ENCODE measurements around the gene GPD1. TPM values are rescaled to one million over a fixed set of nuclear protein-coding genes. Genes with fewer than 3 reads are reported as not detected.

The GPD1 gene
- total RNA-seq, 6 donors from 2014 or later, result 2.1 to 73.1 (median 60.2) TPM

- TF ChIP-seq POLR2AphosphoS5 (IDR thresholded peaks at IDR 0.05), result no peak
- TF ChIP-seq CTCF (IDR thresholded peaks at IDR 0.05), result no peak
- TF ChIP-seq EP300 (IDR thresholded peaks at IDR 0.05), result no peak
- TF ChIP-seq POLR2A (IDR thresholded peaks at IDR 0.05), result no peak
- H3K4me1 ChIP-seq, result peaks cover 9 to 32% (median 13%) of the 10 kb centered on the region in 4 donors
- no peaks in the 10 kb centered on the region for H3K27me3 ChIP-seq
- H3K27ac ChIP-seq, result no peak overlapping the region
- DNase-seq (no peak), ATAC-seq (ENCODE audit: low FRiP score in 2 of 2) (no peak)
- no peaks in the 10 kb centered on the region for H3K9me3 ChIP-seq
- 86 to 90% methylated on average over 9 of the region's 9 CpGs for WGBS, 2 donors
- peaks cover 15 to 57% (median 47%) of the 10 kb centered on the region in 4 donors for H3K36me3 ChIP-seq
- no peak overlapping the region for H3K4me3 ChIP-seq
Measured at GRCh38 chr12:50087151-50087550, 16.7 kb upstream of the GPD1 start.

- peaks cover 20 to 66% (median 55%) of the 10 kb centered on the region in 4 donors for H3K36me3 ChIP-seq
- TF ChIP-seq EP300 (IDR thresholded peaks at IDR 0.05) (no peak), CTCF (IDR thresholded peaks at IDR 0.05) (no peak), POLR2AphosphoS5 (IDR thresholded peaks at IDR 0.05) (no peak), POLR2A (IDR thresholded peaks at IDR 0.05) (no peak)
- H3K27ac ChIP-seq, result no peak overlapping the region
- H3K4me1 ChIP-seq, result peaks cover 9 to 32% (median 13%) of the 10 kb centered on the region in 4 donors
- no peaks in the 10 kb centered on the region for H3K27me3 ChIP-seq
- 75 to 76% methylated on average over 3 of the region's 3 CpGs for WGBS, 2 donors
- H3K4me3 ChIP-seq, result no peak overlapping the region
- H3K9me3 ChIP-seq, result no peaks in the 10 kb centered on the region
- no peak for ATAC-seq (ENCODE audit: low FRiP score in 2 of 2)
- DNase-seq, result no peak
Measured at GRCh38 chr12:50087995-50088394, 15.8 kb upstream of the GPD1 start.

DNA sequence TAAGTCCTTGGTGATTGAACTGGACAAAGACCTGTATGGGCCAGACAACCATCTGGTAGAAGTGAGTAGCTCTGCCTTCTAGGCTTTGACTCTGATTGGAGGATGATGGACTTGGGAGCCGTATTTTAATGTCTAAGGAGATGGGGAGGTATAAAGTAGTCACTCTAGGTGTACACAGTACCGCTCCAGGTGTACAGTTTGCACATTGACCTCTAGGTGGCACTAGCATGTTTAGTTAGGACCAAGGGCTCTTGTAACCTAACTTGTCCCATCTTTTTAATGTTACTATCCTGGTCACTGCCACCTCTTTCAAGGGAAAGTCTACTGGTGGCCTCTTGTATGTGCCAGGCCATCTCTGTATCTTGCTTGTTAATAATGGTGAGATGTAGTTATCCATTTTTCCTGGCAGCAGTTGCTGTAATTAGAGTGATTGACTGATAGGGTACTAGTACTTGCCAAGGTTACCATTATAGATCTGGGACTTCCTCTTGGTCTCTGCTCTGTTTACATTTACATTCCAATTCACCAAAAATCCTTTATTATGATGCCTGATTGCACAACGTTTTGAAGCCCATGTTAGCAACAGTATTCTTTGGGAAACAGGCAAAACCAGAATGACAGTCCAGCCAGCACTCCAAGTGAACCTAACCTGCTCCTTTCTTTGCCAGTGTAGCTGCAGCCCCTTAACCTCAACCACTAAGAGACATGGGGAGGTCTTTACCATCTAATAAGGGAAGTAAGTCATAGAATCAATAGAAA lies 15.1 kb upstream of the GPD1 start:
- 20 to 29% methylated on average over 3 of the region's 3 CpGs for WGBS, 2 donors
- peak; percentile 64 to 80 (median 72) for TF ChIP-seq CTCF (IDR thresholded peaks at IDR 0.05)
- TF ChIP-seq POLR2AphosphoS5 (IDR thresholded peaks at IDR 0.05), result no peak
- Histone ChIP-seq H3K36me3 (peaks cover 20 to 73% (median 62%) of the 10 kb centered on the region in 4 donors), H3K9me3 (no peaks in the 10 kb centered on the region), H3K27ac (no peak overlapping the region), H3K4me1 (peaks cover 9 to 32% (median 13%) of the 10 kb centered on the region in 4 donors), H3K4me3 (no peak overlapping the region), H3K27me3 (no peaks in the 10 kb centered on the region)
- peak in 1 of 2 donors; percentile 55 for DNase-seq
- peak; percentile 23 to 74 for ATAC-seq (ENCODE audit: low FRiP score in 2 of 2)

DNA sequence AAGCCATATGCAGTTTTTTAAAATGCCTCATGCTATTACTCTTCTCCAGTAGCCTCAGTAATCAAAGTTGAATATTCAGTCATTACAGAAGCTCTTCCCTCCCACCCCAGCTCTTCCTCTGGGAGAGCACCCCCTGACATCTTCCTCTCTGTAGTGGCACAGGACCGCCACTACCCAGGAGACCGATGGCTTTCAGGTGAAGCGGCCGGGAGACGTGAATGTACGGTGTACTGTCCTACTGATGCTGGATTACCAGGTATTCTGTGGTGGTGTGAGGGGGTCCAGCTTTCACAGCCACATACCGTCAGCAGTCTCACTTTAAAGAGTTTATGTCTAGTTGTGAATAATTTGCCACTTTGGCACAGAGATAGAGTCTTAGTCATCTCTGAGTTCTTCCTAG lies 14.1 kb upstream of the GPD1 start:
- peaks cover 5 to 23% (median 9%) of the 10 kb centered on the region in 4 donors for H3K4me1 ChIP-seq
- ATAC-seq (ENCODE audit: low FRiP score in 2 of 2), result no peak
- no peaks in the 10 kb centered on the region for H3K9me3 ChIP-seq
- DNase-seq, result no peak
- no peak for TF ChIP-seq POLR2AphosphoS5 (IDR thresholded peaks at IDR 0.05)
- TF ChIP-seq CTCF (IDR thresholded peaks at IDR 0.05), result no peak
- no peak for TF ChIP-seq POLR2A (IDR thresholded peaks at IDR 0.05)
- no peak for TF ChIP-seq EP300 (IDR thresholded peaks at IDR 0.05)
- no peak overlapping the region for H3K4me3 ChIP-seq
- H3K36me3 ChIP-seq, result peaks cover 28 to 83% (median 71%) of the 10 kb centered on the region in 4 donors
- H3K27ac ChIP-seq, result no peak overlapping the region
- no peaks in the 10 kb centered on the region for H3K27me3 ChIP-seq
- WGBS, 2 donors, result 93 to 99% methylated on average over 3 to 7 of the region's 7 CpGs

GRCh38 chr12:50090391-50090790 lies 13.4 kb upstream of the GPD1 start:
- H3K36me3 ChIP-seq, result peaks cover 34 to 90% (median 78%) of the 10 kb centered on the region in 4 donors

More at GRCh38 chr12:50090391-50090790, 13.4 kb upstream of the GPD1 start:
- Histone ChIP-seq H3K4me1 (peaks cover 5 to 23% (median 9%) of the 10 kb centered on the region in 4 donors), H3K27me3 (no peaks in the 10 kb centered on the region), H3K27ac (no peak overlapping the region), H3K9me3 (no peaks in the 10 kb centered on the region), H3K4me3 (no peak overlapping the region)
- WGBS, 2 donors, result 95 to 98% methylated on average over 5 of the region's 5 CpGs
- no peak for ATAC-seq (ENCODE audit: low FRiP score in 2 of 2)
- TF ChIP-seq EP300 (IDR thresholded peaks at IDR 0.05) (no peak), CTCF (IDR thresholded peaks at IDR 0.05) (no peak), POLR2A (IDR thresholded peaks at IDR 0.05) (no peak), POLR2AphosphoS5 (IDR thresholded peaks at IDR 0.05) (no peak)
- DNase-seq, result no peak

All from upper lobe of left lung (tissue), 6 donors.